ENCODE results near the gene CPZ. TPM values are rescaled to one million over a fixed set of nuclear protein-coding genes. Genes with fewer than 3 reads are reported as not detected.

The CPZ gene
- polyA plus RNA-seq, 1 donor (not counting 4 experiments of a cell fraction or from before 2014, with no cell fraction given), result not detected

DNA sequence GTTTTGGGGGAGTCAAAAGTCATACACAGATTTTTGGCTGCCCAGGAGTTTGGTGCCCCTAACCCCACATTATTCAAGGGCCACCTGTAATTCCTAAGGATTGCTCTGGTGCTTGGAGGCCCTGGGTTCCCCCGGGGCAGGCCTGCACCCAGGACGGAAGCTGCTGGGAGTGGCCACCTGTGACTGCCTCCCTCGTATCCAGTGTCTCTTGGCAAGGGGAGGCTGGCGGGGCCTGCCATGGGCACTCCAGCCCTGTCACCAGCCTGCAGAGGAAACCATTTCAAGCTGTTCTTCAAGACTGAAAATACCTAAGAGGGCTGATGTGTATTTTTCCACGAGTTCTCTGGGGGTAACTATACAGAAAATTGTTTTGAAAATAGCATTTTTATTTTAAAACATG, 36.8 kb upstream of the CPZ start:
- Histone ChIP-seq H3K36me3 (ENCODE audit: control insufficient read depth in 2 of 2, extremely low read depth in 1 of 2, insufficient read depth in 2 of 2, low read length in 2 of 2) (no peaks in the 10 kb centered on the region), H3K9me1 (ENCODE audit: control insufficient read depth, extremely low read depth, insufficient read depth, low read length) (no peaks in the 10 kb centered on the region), H3K4me1 (ENCODE audit: control insufficient read depth, extremely low read depth, insufficient read depth, low read length) (no peaks in the 10 kb centered on the region), H3K79me2 (ENCODE audit: control insufficient read depth, insufficient read depth, low read length) (no peaks in the 10 kb centered on the region), H3K4me2 (ENCODE audit: control insufficient read depth, extremely low read depth, insufficient read depth, low read depth, low read length) (no peak overlapping the region), H3K9me3 (ENCODE audit: control insufficient read depth, low read depth, low read length) (no peaks in the 10 kb centered on the region), H3K27me3 (ENCODE audit: control insufficient read depth, extremely low read depth, insufficient read depth, low read length) (peaks cover 9% of the 10 kb centered on the region), H4K20me1 (ENCODE audit: control insufficient read depth, extremely low read depth, insufficient read depth, low read length) (no peaks in the 10 kb centered on the region), H3K9ac (ENCODE audit: control insufficient read depth, extremely low read depth, insufficient read depth, low read length) (no peak overlapping the region), H3K27ac (ENCODE audit: control insufficient read depth, insufficient read depth, low read length) (no peak overlapping the region), H3K4me3 (ENCODE audit: control insufficient read depth in 2 of 3, extremely low read depth in 1 of 3, insufficient read depth in 2 of 3, low read depth in 1 of 3, low read length in 3 of 3) (no peak overlapping the region), H2AFZ (ENCODE audit: control insufficient read depth, low read length) (no peak overlapping the region)
- TF ChIP-seq CTCF (optimal IDR thresholded peaks at IDR 0.05 in 1 of 3, IDR thresholded peaks at IDR 0.05 in 1 of 3, conservative IDR thresholded peaks at IDR 0.05 in 1 of 3; ENCODE audit: extremely low read depth in 1 of 3, insufficient read depth in 2 of 3, low read length in 3 of 3) (no peak), EZH2 (IDR thresholded peaks at IDR 0.05; ENCODE audit: low read length) (no peak)
- dilution Hi-C loops (cut with MboI; ENCODE audit: extremely low pct_ligation_motif_present, low sequenced_read_pairs), result no loop called here
- no peak for FAIRE-seq
- DNase-seq (ENCODE audit: low read depth, low spot score), result no peak

DNA sequence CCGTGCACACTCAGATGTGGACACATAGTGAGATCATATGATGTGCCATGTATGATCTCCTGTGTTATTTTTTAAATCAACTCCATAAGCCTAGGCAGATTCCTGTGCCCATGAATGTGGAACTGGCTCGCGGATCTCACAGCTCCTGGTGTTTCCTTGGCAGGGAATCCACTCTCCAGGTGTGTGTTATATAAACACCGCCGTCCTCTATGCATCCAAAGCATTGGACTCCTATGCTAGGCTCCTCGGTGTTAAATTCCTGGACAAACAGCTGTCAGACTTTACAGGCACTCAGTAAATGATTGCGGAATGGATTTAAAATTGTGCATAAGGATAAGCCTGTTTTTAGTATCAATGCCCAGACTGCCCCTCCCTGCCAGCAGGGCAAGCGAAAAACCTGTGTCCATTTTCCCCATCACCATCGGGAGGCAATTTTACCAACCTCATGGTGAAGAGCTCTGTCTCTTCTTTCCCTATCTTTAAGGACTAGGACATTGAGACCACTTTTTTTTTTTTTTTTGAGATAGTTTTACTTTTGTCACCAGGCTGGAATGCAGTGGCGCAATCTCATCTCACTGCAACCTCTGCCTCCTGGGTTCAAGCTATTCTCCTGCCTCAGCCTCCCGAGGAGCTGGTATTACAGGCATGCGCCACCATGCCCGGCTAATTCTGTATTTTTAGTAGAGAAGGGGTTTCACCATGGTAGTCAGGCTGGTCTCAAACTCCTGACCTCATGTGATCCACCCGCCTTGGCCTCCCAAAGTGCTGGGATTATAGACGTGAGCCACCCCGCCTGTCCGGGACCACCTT, 36.0 kb upstream of the CPZ start:
- Histone ChIP-seq H4K20me1 (ENCODE audit: control insufficient read depth, extremely low read depth, insufficient read depth, low read length) (no peaks in the 10 kb centered on the region), H3K9me1 (ENCODE audit: control insufficient read depth, extremely low read depth, insufficient read depth, low read length) (no peaks in the 10 kb centered on the region), H3K27me3 (ENCODE audit: control insufficient read depth, extremely low read depth, insufficient read depth, low read length) (peaks cover 8% of the 10 kb centered on the region), H2AFZ (ENCODE audit: control insufficient read depth, low read length) (no peak overlapping the region), H3K36me3 (ENCODE audit: control insufficient read depth in 2 of 2, extremely low read depth in 1 of 2, insufficient read depth in 2 of 2, low read length in 2 of 2) (no peaks in the 10 kb centered on the region), H3K4me1 (ENCODE audit: control insufficient read depth, extremely low read depth, insufficient read depth, low read length) (no peaks in the 10 kb centered on the region), H3K4me3 (ENCODE audit: control insufficient read depth in 2 of 3, extremely low read depth in 1 of 3, insufficient read depth in 2 of 3, low read depth in 1 of 3, low read length in 3 of 3) (no peak overlapping the region), H3K9ac (ENCODE audit: control insufficient read depth, extremely low read depth, insufficient read depth, low read length) (no peak overlapping the region), H3K4me2 (ENCODE audit: control insufficient read depth, extremely low read depth, insufficient read depth, low read depth, low read length) (no peak overlapping the region), H3K27ac (ENCODE audit: control insufficient read depth, insufficient read depth, low read length) (no peak overlapping the region), H3K79me2 (ENCODE audit: control insufficient read depth, insufficient read depth, low read length) (no peaks in the 10 kb centered on the region), H3K9me3 (ENCODE audit: control insufficient read depth, low read depth, low read length) (no peaks in the 10 kb centered on the region)
- no peak for TF ChIP-seq CTCF (optimal IDR thresholded peaks at IDR 0.05 in 1 of 3, IDR thresholded peaks at IDR 0.05 in 1 of 3, conservative IDR thresholded peaks at IDR 0.05 in 1 of 3; ENCODE audit: extremely low read depth in 1 of 3, insufficient read depth in 2 of 3, low read length in 3 of 3)
- no peak for TF ChIP-seq EZH2 (IDR thresholded peaks at IDR 0.05; ENCODE audit: low read length)
- no peak for FAIRE-seq
- dilution Hi-C loops (cut with MboI; ENCODE audit: extremely low pct_ligation_motif_present, low sequenced_read_pairs), result no loop called here
- DNase-seq (ENCODE audit: low read depth, low spot score), result no peak
